ENCODE measurements around the gene RPS5. TPM values are rescaled to one million over a fixed set of nuclear protein-coding genes. Genes with fewer than 3 reads are reported as not detected.

Gene RPS5
- total RNA-seq, 4 donors from 2014 or later: 428 to 1,258 (median 517) TPM

GRCh38 chr19:58352760-58353671, 34.1 kb upstream of the RPS5 start, which contains the start of gene A1BG:
A1BG (minus strand) TSS chr19:58353492; CDS start chr19:58353437, 55 bp downstream.
- Histone ChIP-seq H3K36me3 (no peaks in the 10 kb centered on the region), H3K27me3 (no peaks in the 10 kb centered on the region), H3K9me3 (no peaks in the 10 kb centered on the region), H3K4me1 (peaks cover 0 to 25% (median 13%) of the 10 kb centered on the region in 4 donors), H3K4me3 (no peak within 1 kb of the TSS), H3K27ac (no peak within 1 kb of the TSS)
- no peak for DNase-seq
- TF ChIP-seq CTCF (IDR thresholded peaks at IDR 0.05) (no peak), POLR2A (IDR thresholded peaks at IDR 0.05) (no peak)

- no peak for DNase-seq
- Histone ChIP-seq H3K27me3 (no peaks in the 10 kb centered on the region), H3K4me1 (peaks cover 0 to 25% (median 13%) of the 10 kb centered on the region in 4 donors), H3K4me3 (no peak overlapping the region), H3K9me3 (no peaks in the 10 kb centered on the region), H3K36me3 (no peaks in the 10 kb centered on the region), H3K27ac (no peak overlapping the region)
- TF ChIP-seq POLR2A (IDR thresholded peaks at IDR 0.05): no peak
- no peak for TF ChIP-seq CTCF (IDR thresholded peaks at IDR 0.05)
Observed at GRCh38 chr19:58353717-58354477, 33.2 kb upstream of the RPS5 start.

- Histone ChIP-seq H3K27me3 (no peaks in the 10 kb centered on the region), H3K4me3 (no peak overlapping the region), H3K9me3 (no peaks in the 10 kb centered on the region), H3K27ac (no peak overlapping the region), H3K4me1 (peaks cover 0 to 25% (median 13%) of the 10 kb centered on the region in 4 donors), H3K36me3 (no peaks in the 10 kb centered on the region)
- DNase-seq: no peak
- TF ChIP-seq POLR2A (IDR thresholded peaks at IDR 0.05): no peak
- no peak for TF ChIP-seq CTCF (IDR thresholded peaks at IDR 0.05)
Observed at GRCh38 chr19:58354478-58355030, 32.5 kb upstream of the RPS5 start.

- Histone ChIP-seq H3K4me3 (no peak overlapping the region), H3K9me3 (no peaks in the 10 kb centered on the region), H3K36me3 (no peaks in the 10 kb centered on the region), H3K27me3 (no peaks in the 10 kb centered on the region), H3K27ac (no peak overlapping the region), H3K4me1 (peaks cover 0 to 20% (median 13%) of the 10 kb centered on the region in 4 donors)
- TF ChIP-seq POLR2A (IDR thresholded peaks at IDR 0.05): no peak
- no peak for TF ChIP-seq CTCF (IDR thresholded peaks at IDR 0.05)
- DNase-seq: no peak
Observed at GRCh38 chr19:58355215-58355796, 31.8 kb upstream of the RPS5 start.
